ENCODE results near the gene DCAKD. TPM values are rescaled to one million over a fixed set of nuclear protein-coding genes. Genes with fewer than 3 reads are reported as not detected.

Gene DCAKD
- total RNA-seq, 1 donor from 2014 or later = 28.0 TPM

- DNase-seq (ENCODE audit: low spot score) = no peak
These were observed 19.9 kb downstream of the DCAKD start for GRCh38 chr17:45031231-45032173.

DNA sequence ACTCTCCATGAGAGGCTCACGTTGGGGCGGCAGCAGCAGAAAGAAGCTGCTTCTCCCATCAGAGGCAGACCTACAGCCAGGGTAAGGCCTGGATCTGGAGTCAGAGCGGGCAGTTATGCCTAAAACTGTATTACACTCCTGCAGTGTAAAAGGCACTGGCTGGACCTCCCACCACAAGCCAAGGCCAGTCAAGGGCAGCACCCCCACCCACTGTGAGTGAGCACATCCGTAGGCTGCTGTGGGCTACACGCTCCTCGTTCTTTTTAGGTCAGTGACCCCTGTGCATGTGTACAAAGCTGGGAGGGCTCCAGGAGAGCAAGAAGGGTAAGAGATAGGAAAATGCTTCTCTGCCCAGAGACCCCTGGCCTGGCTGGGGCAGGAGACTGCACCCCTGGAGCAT lies 20.7 kb downstream of the DCAKD start:
- DNase-seq (ENCODE audit: low spot score) = no peak

DNA sequence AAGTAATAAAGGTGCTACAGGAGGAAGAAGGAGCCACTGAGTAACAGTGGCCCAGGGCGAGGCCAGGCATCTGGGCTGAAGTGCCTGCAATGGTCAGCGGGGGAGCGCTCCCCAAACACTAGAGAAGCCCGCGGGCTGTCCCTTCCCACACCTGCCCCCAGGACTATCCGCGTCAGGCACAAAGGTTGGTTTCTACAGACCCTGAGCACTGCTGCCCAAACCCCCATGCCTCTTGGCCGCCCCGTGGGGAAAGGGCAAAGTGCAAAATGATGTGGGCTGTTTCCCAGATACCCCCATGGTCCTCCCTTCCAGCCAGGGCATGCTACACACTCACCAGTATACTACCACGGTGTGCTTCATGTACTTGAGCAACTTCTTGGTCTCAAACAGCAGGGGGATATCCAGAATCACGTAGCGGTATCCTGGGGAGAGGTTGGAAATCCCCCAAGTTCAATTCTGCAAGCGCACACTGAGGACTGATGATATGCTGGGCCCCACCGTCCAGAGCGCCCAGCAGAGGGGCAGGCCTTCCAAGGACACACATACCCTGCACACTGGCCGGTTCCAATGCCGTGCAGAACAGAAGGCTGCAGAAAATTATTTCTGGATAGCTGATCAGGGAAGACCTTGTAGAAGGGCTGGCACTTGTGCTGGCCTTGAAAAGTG lies 21.5 kb downstream of the DCAKD start:
- DNase-seq (ENCODE audit: low spot score) = no peak

GRCh38 chr17:45029096-45029495 lies 22.3 kb downstream of the DCAKD start:
- no peak for DNase-seq (ENCODE audit: low spot score)

DNA sequence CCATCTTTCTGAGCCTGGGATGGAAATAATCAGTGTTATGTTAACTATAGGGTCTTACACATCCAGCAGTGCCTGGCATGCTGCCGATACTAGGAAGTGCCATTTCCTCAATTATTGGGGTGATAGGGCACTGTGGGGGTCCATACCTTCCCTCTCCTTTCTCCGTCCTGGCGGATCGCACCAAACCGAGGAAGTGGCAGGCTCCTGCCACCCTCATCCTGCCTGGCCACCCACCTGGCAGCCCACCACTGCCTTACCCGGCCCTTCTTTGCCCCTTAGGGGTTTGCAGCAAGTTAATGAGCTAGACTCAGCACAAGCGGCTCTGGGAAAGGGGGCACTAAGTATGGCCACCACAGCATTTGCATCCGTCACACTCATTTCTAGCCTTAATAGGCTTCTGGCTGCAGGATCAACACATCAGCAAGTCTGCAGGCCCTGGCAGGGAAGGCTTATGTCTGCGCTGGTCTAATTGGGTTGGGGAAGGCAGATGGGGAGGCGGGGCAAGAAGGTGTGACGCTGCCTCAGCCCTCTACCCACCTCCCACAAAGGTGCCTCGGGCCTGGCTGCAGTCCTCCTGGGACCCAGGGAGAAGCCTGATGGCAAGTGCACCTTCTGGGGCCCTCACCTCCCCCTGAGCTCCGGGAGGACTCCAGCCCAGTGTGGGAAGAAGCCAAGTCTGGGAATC lies 28.6 kb downstream of the DCAKD start:
- DNase-seq (ENCODE audit: low spot score) = no peak

GRCh38 chr17:45022288-45022648 lies 29.2 kb downstream of the DCAKD start:
- no peak for DNase-seq (ENCODE audit: low spot score)

DNA sequence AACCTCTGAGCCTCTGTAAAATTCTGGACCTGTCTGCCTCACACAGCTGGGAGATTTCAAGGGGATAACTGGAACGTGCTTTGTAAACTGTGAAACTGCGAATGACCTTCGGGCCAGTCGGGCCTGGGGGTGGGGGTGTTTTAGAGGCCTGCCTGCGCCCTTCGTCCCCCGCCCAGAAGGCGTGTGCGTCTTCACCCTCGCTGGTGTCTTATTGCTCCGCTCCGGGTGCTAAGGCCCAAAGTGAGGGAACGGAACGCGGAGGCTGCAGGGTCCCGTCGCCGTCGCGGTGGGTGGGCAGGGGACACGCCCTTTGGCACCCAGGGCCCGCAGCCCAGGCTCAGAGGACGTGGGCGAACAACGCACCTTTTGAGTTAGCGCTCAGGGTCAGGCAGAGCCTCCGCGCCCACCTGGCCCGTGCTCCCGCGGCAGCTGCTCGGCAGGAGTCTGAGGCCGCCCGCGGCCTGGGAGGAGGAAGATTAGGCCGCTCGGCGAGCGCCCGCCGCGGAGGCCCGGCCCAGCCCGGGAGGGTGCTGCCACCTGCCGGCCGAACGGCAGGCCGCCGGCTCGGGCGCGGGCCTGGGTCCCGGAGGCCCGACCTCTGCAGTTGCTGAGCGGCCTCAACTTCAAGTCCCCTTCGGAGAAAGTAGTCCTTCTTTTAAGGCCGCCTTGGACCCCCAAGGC lies 29.7 kb downstream of the DCAKD start:
- no peak for DNase-seq (ENCODE audit: low spot score)

GRCh38 chr17:45020354-45021138 lies 30.9 kb downstream of the DCAKD start:
- no peak for DNase-seq (ENCODE audit: low spot score)

- no peak for DNase-seq (ENCODE audit: low spot score)
These were observed 32.4 kb downstream of the DCAKD start for GRCh38 chr17:45018848-45019711.

DNA sequence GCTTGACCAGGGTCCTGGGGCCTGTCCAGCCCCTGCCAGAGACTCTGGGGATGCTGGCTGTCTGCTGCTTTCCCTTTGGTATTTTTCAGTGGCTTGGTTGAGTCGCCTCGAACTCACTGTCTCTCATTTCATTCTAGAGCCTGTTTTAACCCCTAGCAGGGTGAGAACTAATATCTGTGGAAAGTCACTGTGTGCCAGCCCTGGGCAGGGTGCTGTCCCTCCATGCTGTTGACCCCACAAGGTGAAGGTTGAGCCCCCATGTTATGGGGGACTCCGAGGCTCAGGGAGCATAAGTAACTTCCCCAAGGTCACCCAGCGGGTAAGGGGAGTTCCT lies 33.0 kb downstream of the DCAKD start:
- DNase-seq (ENCODE audit: low spot score) = no peak

- DNase-seq (ENCODE audit: low spot score) = no peak
These were observed 34.6 kb downstream of the DCAKD start for GRCh38 chr17:45016823-45017222.

GRCh38 chr17:45016237-45016636 lies 35.2 kb downstream of the DCAKD start:
- no peak for DNase-seq (ENCODE audit: low spot score)

- DNase-seq (ENCODE audit: low spot score) = no peak
These were observed 38.1 kb downstream of the DCAKD start for GRCh38 chr17:45013021-45013997.

DNA sequence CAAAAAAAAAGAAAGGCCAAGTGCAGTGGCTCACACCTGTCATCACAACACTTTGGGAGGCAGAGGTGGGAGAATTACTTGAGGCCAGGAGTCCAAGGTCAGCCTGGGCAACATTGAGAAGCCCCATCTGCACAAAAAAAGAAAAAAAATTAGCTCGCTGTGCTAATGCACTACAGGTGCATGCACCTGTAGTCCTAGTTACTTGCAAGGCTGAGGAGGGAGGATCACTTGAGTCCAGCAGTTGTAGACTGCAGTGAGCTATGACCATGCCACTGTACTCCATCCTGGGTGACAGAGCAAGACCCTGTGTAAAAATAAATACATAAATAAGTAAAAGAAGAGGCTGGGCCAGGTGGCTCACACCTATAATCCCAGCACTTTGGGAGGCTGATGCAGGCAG lies 39.7 kb downstream of the DCAKD start:
- no peak for DNase-seq (ENCODE audit: low spot score)

DNA sequence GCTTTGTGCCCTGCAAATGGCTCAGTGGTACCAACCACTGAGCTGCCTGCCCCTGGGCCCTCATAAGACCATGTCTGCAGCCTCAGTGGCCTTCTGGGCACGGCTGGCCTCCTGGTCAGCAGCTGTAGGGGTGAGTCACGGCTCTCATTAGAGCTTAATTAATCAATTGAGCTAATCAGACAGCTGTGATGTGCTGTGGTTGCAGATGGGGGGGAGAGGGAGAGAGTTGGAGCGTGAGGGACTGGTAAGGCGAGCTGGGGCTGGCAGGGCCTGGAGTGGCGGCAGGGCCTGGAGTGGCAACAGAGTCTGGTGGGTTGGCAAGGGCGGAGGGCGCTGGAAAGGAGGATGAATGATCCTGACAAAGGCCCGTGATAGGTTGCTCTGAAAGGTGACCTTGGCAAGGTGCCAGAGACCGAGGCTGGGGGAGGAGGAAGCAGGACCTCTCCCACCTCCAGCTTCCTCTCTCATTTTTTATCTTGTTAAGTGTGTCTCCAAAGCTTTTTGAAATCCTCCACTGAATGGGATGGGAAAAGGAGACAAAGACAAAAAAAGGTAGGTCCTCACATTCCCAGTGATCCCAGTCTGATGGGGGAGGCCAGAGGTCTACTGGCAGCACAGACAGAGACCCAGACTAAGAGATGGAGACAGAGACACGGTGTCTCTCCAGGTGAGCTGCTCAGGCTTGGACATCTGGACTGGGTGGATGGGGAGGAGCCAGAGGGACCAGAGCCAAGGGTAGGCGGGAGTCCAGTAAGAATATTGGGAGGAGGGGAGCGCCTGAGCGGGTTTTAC lies 41.6 kb downstream of the DCAKD start:
- no peak for DNase-seq (ENCODE audit: low spot score)

GRCh38 chr17:45008216-45008615 lies 43.2 kb downstream of the DCAKD start:
- no peak for DNase-seq (ENCODE audit: low spot score)

GRCh38 chr17:45006927-45007461 lies 44.4 kb downstream of the DCAKD start:
- no peak for DNase-seq (ENCODE audit: low spot score)

- DNase-seq (ENCODE audit: low spot score) = no peak
These were observed 45.7 kb downstream of the DCAKD start for GRCh38 chr17:45005700-45006099.

All from mesenteric fat pad (tissue), 1 donor.